Measurements from ENCODE around the gene NCKAP5.

GRCh38 chr2:133380991-133381390, 187.3 kb downstream of the NCKAP5 start:
- no peak for TF ChIP-seq CTCF (conservative IDR thresholded peaks at IDR 0.05)
- TF ChIP-seq EZH2 (IDR thresholded peaks at IDR 0.05; ENCODE audit: low read depth): no peak
